Ascending aorta (tissue), 2 donors: ENCODE results near the gene TEX101. TPM values are rescaled to one million over a fixed set of nuclear protein-coding genes. Genes with fewer than 3 reads are reported as not detected.
"Not testable (repeated sequence)": the region's sequence is repeated elsewhere in the genome, so short reads cannot be mapped to it uniquely, and the experiment has no call there.

ENCODE experiments used
- DNase-seq, 2 donors: peaks; one replicate each; pipeline ENCODE4 v3.0.0-alpha.2; 2019; ENCODE audit warnings: low spot score in 2 of 2
- H3K27ac ChIP-seq, 2 donors: fragments of 200-600 bp; sonication (generic); one replicate each; pipeline ENCODE4 v1.5.1; 2016 to 2017; ENCODE audit warnings: mild to moderate bottlenecking in 1 of 2
- H3K27me3 ChIP-seq: fragments of 200-600 bp; sonication (generic); one replicate; pipeline ENCODE4 v1.5.1; 2017
- H3K36me3 ChIP-seq, 2 donors: fragments of 200-600 bp; sonication (generic); one replicate each; pipeline ENCODE4 v1.5.1; 2016
- H3K4me1 ChIP-seq, 2 donors: fragments of 200-600 bp; sonication (generic); one replicate each; pipeline ENCODE4 v1.5.1; 2016 to 2017; ENCODE audit warnings: mild to moderate bottlenecking in 1 of 2
- H3K4me3 ChIP-seq, 2 donors: fragments of 200-600 bp; sonication (generic); one replicate each; pipeline ENCODE4 v1.5.1; 2016 to 2017; ENCODE audit warnings: mild to moderate bottlenecking in 1 of 2
- H3K9me3 ChIP-seq, 2 donors: fragments of 200-600 bp; sonication (generic); one replicate each; pipeline ENCODE4 v1.5.1; 2016
- CTCF ChIP-seq, 3 experiments: fragments of 200-600 bp in 2 of 3; fragments of 450-650 bp in 1 of 3; sonication (generic) in 2 of 3; IDR thresholded peaks; one replicate each; pipeline ENCODE4 v1.5.1; 2016 to 2019; ENCODE audit warnings: antibody characterized with exemption in 3 of 3, mild to moderate bottlenecking in 1 of 3, moderate library complexity in 1 of 3
- intact Hi-C: fragments of 100-400 bp; cut with DNase I; formaldehyde crosslinking; loops from one replicate; pipeline ENCODE4 v1.15.1; 2023
- total RNA-seq: library from RNA; depleted of rRNA; stranded (reverse); fragments of >200 nt; gene quantifications from one replicate; pipeline ENCODE4 v1.1.0, GENCODE V29; 2016

Gene TEX101
- total RNA-seq, 1 donor from 2014 or later, result not detected

- no peak overlapping the region for H3K4me3 ChIP-seq
- no peak for TF ChIP-seq CTCF (IDR thresholded peaks at IDR 0.05)
- no peaks in the 10 kb centered on the region for H3K36me3 ChIP-seq
- DNase-seq, result no peak
- no peaks in the 10 kb centered on the region for H3K4me1 ChIP-seq
- no peaks in the 10 kb centered on the region for H3K9me3 ChIP-seq
- H3K27me3 ChIP-seq, result no peaks in the 10 kb centered on the region
- H3K27ac ChIP-seq, result no peak overlapping the region
- intact Hi-C loops, result no loop called here
Measured at GRCh38 chr19:43433689-43434088, 19.0 kb downstream of the TEX101 start.

- intact Hi-C loops, result no loop called here
- no peak for DNase-seq
- H3K9me3 ChIP-seq, result no peaks in the 10 kb centered on the region
- no peaks in the 10 kb centered on the region for H3K27me3 ChIP-seq
- H3K4me1 ChIP-seq, result no peaks in the 10 kb centered on the region
- no peak overlapping the region for H3K27ac ChIP-seq
- no peak for TF ChIP-seq CTCF (IDR thresholded peaks at IDR 0.05)
- H3K4me3 ChIP-seq, result no peak overlapping the region
- no peaks in the 10 kb centered on the region for H3K36me3 ChIP-seq
Measured at GRCh38 chr19:43435775-43436174, 21.1 kb downstream of the TEX101 start.

GRCh38 chr19:43437284-43437683, 22.6 kb downstream of the TEX101 start:
- H3K27ac ChIP-seq, H3K36me3 ChIP-seq, intact Hi-C loops, H3K4me3 ChIP-seq, H3K27me3 ChIP-seq, DNase-seq, H3K9me3 ChIP-seq, H3K4me1 ChIP-seq: not testable (repeated sequence)

- H3K36me3 ChIP-seq, result no peaks in the 10 kb centered on the region
- no peak overlapping the region for H3K4me3 ChIP-seq
- H3K9me3 ChIP-seq, result no peaks in the 10 kb centered on the region
- no peaks in the 10 kb centered on the region for H3K27me3 ChIP-seq
- H3K4me1 ChIP-seq, result no peaks in the 10 kb centered on the region
- DNase-seq, result no peak
- no peak for TF ChIP-seq CTCF (IDR thresholded peaks at IDR 0.05)
- intact Hi-C loops, result no loop called here
- H3K27ac ChIP-seq, result no peak overlapping the region
Measured at GRCh38 chr19:43437712-43438111, 23.0 kb downstream of the TEX101 start.

- Histone ChIP-seq H3K27ac (no peak overlapping the region), H3K4me1 (no peaks in the 10 kb centered on the region), H3K27me3 (no peaks in the 10 kb centered on the region), H3K36me3 (no peaks in the 10 kb centered on the region), H3K4me3 (no peak overlapping the region), H3K9me3 (no peaks in the 10 kb centered on the region)
- intact Hi-C loops, result no loop called here
- no peak for TF ChIP-seq CTCF (IDR thresholded peaks at IDR 0.05)
- DNase-seq, result no peak
Measured at GRCh38 chr19:43438291-43439031, 23.8 kb downstream of the TEX101 start.

- H3K4me3 ChIP-seq, result no peak overlapping the region
- no peaks in the 10 kb centered on the region for H3K9me3 ChIP-seq
- no peaks in the 10 kb centered on the region for H3K27me3 ChIP-seq
- DNase-seq, result no peak
- H3K4me1 ChIP-seq, result no peaks in the 10 kb centered on the region
- H3K27ac ChIP-seq, result no peak overlapping the region
- intact Hi-C loops, result no loop called here
- no peak for TF ChIP-seq CTCF (IDR thresholded peaks at IDR 0.05)
- no peaks in the 10 kb centered on the region for H3K36me3 ChIP-seq
Measured at GRCh38 chr19:43439032-43439708, 24.5 kb downstream of the TEX101 start.
